GM23338 (cell line): ENCODE measurements around the gene MRNIP. TPM values are rescaled to one million over a fixed set of nuclear protein-coding genes. Genes with fewer than 3 reads are reported as not detected.

ENCODE experiments used
- ATAC-seq: fragments of 200-7000 bp; cut with Tn5 transposase; 3 replicates; pipeline ENCODE4 v1.9.1; 2020
- DNase-seq: peaks from one replicate; pipeline ENCODE4 v3.0.0-alpha.2; 2015; ENCODE audit warnings: low spot score
- H2AFZ ChIP-seq: fragments of 200-600 bp; sonication (generic); 2 replicates; pipeline ENCODE4 v1.8.0; 2016; ENCODE audit warnings: antibody characterized with exemption, mild to moderate bottlenecking, moderate library complexity
- H3F3A ChIP-seq: fragments of 200-600 bp; sonication (generic); replicated peaks from 2 replicates; pipeline ENCODE4 v1.8.0; 2017; ENCODE audit warnings: antibody characterized with exemption, mixed run types, low read depth
- H3K27ac ChIP-seq: fragments of 200-600 bp; sonication (generic); 2 replicates; pipeline ENCODE4 v1.6.1; 2016; ENCODE audit warnings: low read depth
- H3K27me3 ChIP-seq: fragments of 200-600 bp; sonication (generic); 2 replicates; pipeline ENCODE4 v1.8.0; 2016; ENCODE audit warnings: mild to moderate bottlenecking, mixed run types, moderate library complexity; ENCODE audit not compliant: insufficient read depth
- H3K36me3 ChIP-seq: fragments of 200-600 bp; sonication (generic); 2 replicates; pipeline ENCODE4 v1.8.0; 2016; ENCODE audit warnings: mild to moderate bottlenecking; ENCODE audit not compliant: insufficient read depth
- H3K4me1 ChIP-seq: fragments of 200-600 bp; sonication (generic); 2 replicates; pipeline ENCODE4 v1.8.0; 2016; ENCODE audit warnings: mild to moderate bottlenecking, moderate library complexity; ENCODE audit not compliant: insufficient read depth
- H3K4me2 ChIP-seq: fragments of 200-600 bp; sonication (generic); 2 replicates; pipeline ENCODE4 v1.7.1; 2017; ENCODE audit warnings: mixed run types
- H3K4me3 ChIP-seq: fragments of 200-600 bp; sonication (generic); 2 replicates; pipeline ENCODE4 v1.6.1; 2016; ENCODE audit warnings: mixed run types
- H3K79me2 ChIP-seq: fragments of 200-600 bp; sonication (generic); replicated peaks from 2 replicates; pipeline ENCODE4 v1.8.0; 2017; ENCODE audit warnings: mild to moderate bottlenecking; ENCODE audit not compliant: insufficient read depth
- H3K9me2 ChIP-seq: fragments of 200-600 bp; sonication (generic); 2 replicates; pipeline ENCODE4 v1.8.0; 2017; ENCODE audit not compliant: insufficient read depth
- H4K20me1 ChIP-seq: fragments of 200-600 bp; sonication (generic); replicated peaks from 2 replicates; pipeline ENCODE4 v1.8.0; 2017; ENCODE audit warnings: mild to moderate bottlenecking; ENCODE audit not compliant: insufficient read depth
- H3K27ac Mint-ChIP-seq: 2 replicates; pipeline ENCODE4 v1.8.0; 2020; ENCODE audit warnings: inconsistent platforms, mild to moderate bottlenecking, moderate library complexity, mixed read lengths
- H3K27me3 Mint-ChIP-seq: 3 replicates; pipeline ENCODE4 v1.8.0; 2022; ENCODE audit warnings: low read depth, mild to moderate bottlenecking, moderate library complexity, mixed read lengths, inconsistent platforms; ENCODE audit not compliant: insufficient read depth, poor library complexity
- H3K36me3 Mint-ChIP-seq: 3 replicates; pipeline ENCODE4 v1.8.0; 2021; ENCODE audit warnings: low read depth, mild to moderate bottlenecking, inconsistent platforms, moderate library complexity, mixed read lengths
- H3K4me1 Mint-ChIP-seq: 3 replicates; pipeline ENCODE4 v1.8.0; 2020; ENCODE audit warnings: mild to moderate bottlenecking, inconsistent platforms, mixed read lengths
- H3K4me3 Mint-ChIP-seq: 3 replicates; pipeline ENCODE4 v1.8.0; 2021; ENCODE audit warnings: moderate library complexity, mild to moderate bottlenecking, inconsistent platforms, mixed read lengths
- H3K9me3 Mint-ChIP-seq: 3 replicates; pipeline ENCODE4 v1.8.0; 2020; ENCODE audit warnings: moderate library complexity, mild to moderate bottlenecking, inconsistent platforms, mixed read lengths
- CREB1 ChIP-seq: fragments of 250-450 bp; sonication (Bioruptor Pico); IDR thresholded peaks from 2 replicates; pipeline ENCODE4 v1.5.0; 2020; ENCODE audit warnings: low read depth, mild to moderate bottlenecking, moderate library complexity
- CTCF ChIP-seq, 2 experiments: fragments of 200-600 bp in 1 of 2; sonication (generic) in 1 of 2; conservative IDR thresholded peaks; 2 replicates each; pipeline versions ENCODE4 v1.5.1 to v1.6.1; 2016 to 2017; ENCODE audit warnings: antibody characterized with exemption in 2 of 2, low read depth in 2 of 2, mild to moderate bottlenecking in 2 of 2, moderate library complexity in 1 of 2
- ETS1 ChIP-seq: IDR thresholded peaks from 2 replicates; pipeline ENCODE4 v1.6.1; 2016; ENCODE audit warnings: antibody characterized with exemption
- EZH2 ChIP-seq: fragments of 200-600 bp; sonication (generic); IDR thresholded peaks from one replicate; pipeline ENCODE4 v1.8.0; 2017; ENCODE audit warnings: antibody characterized with exemption, mild to moderate bottlenecking, low read depth; ENCODE audit not compliant: unreplicated experiment
- EZH2phosphoT487 ChIP-seq: fragments of 200-600 bp; sonication (generic); IDR thresholded peaks from one replicate; pipeline ENCODE4 v1.8.1; 2018; ENCODE audit warnings: antibody characterized with exemption; ENCODE audit not compliant: unreplicated experiment
- JUNB ChIP-seq: IDR thresholded peaks from one replicate; pipeline ENCODE4 v1.6.1; 2016; ENCODE audit warnings: antibody characterized with exemption; ENCODE audit not compliant: unreplicated experiment
- NANOG ChIP-seq: IDR thresholded peaks from 2 replicates; pipeline ENCODE4 v1.6.1; 2016; ENCODE audit warnings: antibody characterized with exemption, borderline replicate concordance
- POLR2AphosphoS5 ChIP-seq: IDR thresholded peaks from 2 replicates; pipeline ENCODE4 v1.6.1; 2016; ENCODE audit warnings: antibody characterized with exemption, low read depth
- REST ChIP-seq: IDR thresholded peaks from one replicate; pipeline ENCODE4 v1.6.1; 2018; ENCODE audit warnings: antibody characterized with exemption; ENCODE audit not compliant: unreplicated experiment
- STAT1 ChIP-seq: IDR thresholded peaks from one replicate; pipeline ENCODE4 v1.6.1; 2016; ENCODE audit warnings: antibody characterized with exemption; ENCODE audit not compliant: unreplicated experiment
- ZNF114 ChIP-seq: fragments of 250-450 bp; sonication (Bioruptor Pico); IDR thresholded peaks from 2 replicates; pipeline ENCODE4 v1.5.0; 2020; ENCODE audit warnings: mild to moderate bottlenecking, moderate library complexity
- ZNF331 ChIP-seq: fragments of 250-450 bp; sonication (Bioruptor Pico); IDR thresholded peaks from 2 replicates; pipeline ENCODE4 v1.5.0; 2020; ENCODE audit warnings: low read depth, mild to moderate bottlenecking, moderate library complexity
- ZNF462 ChIP-seq: fragments of 250-450 bp; sonication (Bioruptor Pico); IDR thresholded peaks from 2 replicates; pipeline ENCODE4 v1.5.0; 2020; ENCODE audit warnings: mild to moderate bottlenecking, moderate library complexity
- polyA plus RNA-seq: library from polyadenylated mRNA; unstranded; fragments of >200 nt; fragmentation: Nextera tagmentation; extraction: Ambion mirVana; gene quantifications from 2 replicates; pipeline ENCODE4 v1.2.1, GENCODE V29; 2016
- total RNA-seq: library from RNA; depleted of rRNA; stranded (reverse); fragments of >200 nt; shearing (Covaris generic); gene quantifications from 2 replicates; pipeline ENCODE4 v1.2.3, GENCODE V29; 2014

The MRNIP gene
- total and polyA plus RNA-seq, 2 experiments from 2014 or later: 18.2 to 34.4 TPM

GRCh38 chr5:179862296-179862695, 3.7 kb upstream of the MRNIP start:
- no peak overlapping the region for H3K27ac Mint-ChIP-seq
- H3K4me3 ChIP-seq: no peak overlapping the region
- H3F3A ChIP-seq: peaks cover 17% of the 10 kb centered on the region
- H3K27me3 ChIP-seq: no peaks in the 10 kb centered on the region
- DNase-seq: no peak
- no peak overlapping the region for H3K27ac ChIP-seq
- H3K4me1 ChIP-seq: peaks cover 7% of the 10 kb centered on the region
- ATAC-seq: no peak
- H3K27me3 Mint-ChIP-seq: peaks cover 21% of the 10 kb centered on the region
- peaks cover 3% of the 10 kb centered on the region for H3K79me2 ChIP-seq
- TF ChIP-seq ZNF114 (CRISPR knock-in tag) (no peak), REST (no peak), ETS1 (no peak), EZH2 (no peak), STAT1 (no peak), ZNF462 (CRISPR knock-in tag) (no peak), NANOG (no peak), ZNF331 (CRISPR knock-in tag) (no peak), EZH2phosphoT487 (no peak), CREB1 (no peak), JUNB (no peak), CTCF (conservative IDR thresholded peaks at IDR 0.05; ENCODE audit: low read depth in 2 of 2) (no peak), POLR2AphosphoS5 (no peak)
- H3K36me3 Mint-ChIP-seq: peaks cover 39% of the 10 kb centered on the region
- no peaks in the 10 kb centered on the region for H3K9me2 ChIP-seq
- peaks cover 10% of the 10 kb centered on the region for H3K9me3 Mint-ChIP-seq
- no peaks in the 10 kb centered on the region for H3K36me3 ChIP-seq
- peaks cover 19% of the 10 kb centered on the region for H3K4me1 Mint-ChIP-seq
- H3K4me3 Mint-ChIP-seq: no peak overlapping the region
- no peak overlapping the region for H3K4me2 ChIP-seq
- H2AFZ ChIP-seq: no peak overlapping the region
- no peaks in the 10 kb centered on the region for H4K20me1 ChIP-seq
